Skeletal muscle tissue (tissue), 4 donors: ENCODE data around the gene BPIFA2. TPM values are rescaled to one million over a fixed set of nuclear protein-coding genes. Genes with fewer than 3 reads are reported as not detected.

ENCODE experiments used
- H3K27ac ChIP-seq: one replicate; pipeline ENCODE4 v1.7.0; 2013; ENCODE audit warnings: mild to moderate bottlenecking, low read depth, low read length, inconsistent platforms
- H3K27me3 ChIP-seq, 3 donors: one replicate each; pipeline ENCODE4 v1.7.0; 2013; ENCODE audit warnings: low read length in 3 of 3; ENCODE audit not compliant: control insufficient read depth in 3 of 3, insufficient read depth in 3 of 3
- H3K36me3 ChIP-seq, 3 donors: one replicate each; pipeline ENCODE4 v1.7.0; 2013; ENCODE audit warnings: low read length in 3 of 3; ENCODE audit not compliant: control insufficient read depth in 3 of 3, insufficient read depth in 3 of 3
- H3K4me1 ChIP-seq, 3 donors: one replicate each; pipeline ENCODE4 v1.7.0; 2013; ENCODE audit warnings: low read length in 3 of 3, mild to moderate bottlenecking in 3 of 3; ENCODE audit not compliant: control insufficient read depth in 3 of 3, insufficient read depth in 3 of 3
- H3K4me3 ChIP-seq, 3 donors: one replicate each; pipeline ENCODE4 v1.7.0; 2013; ENCODE audit warnings: low read length in 3 of 3
- H3K9ac ChIP-seq, 3 donors: one replicate each; pipeline ENCODE4 v1.7.0; 2013; ENCODE audit warnings: low read length in 3 of 3, mild to moderate bottlenecking in 3 of 3, moderate library complexity in 2 of 3, low read depth in 1 of 3
- H3K9me3 ChIP-seq, 3 donors: one replicate each; pipeline ENCODE4 v1.7.0; 2013; ENCODE audit warnings: low read length in 3 of 3; ENCODE audit not compliant: control insufficient read depth in 3 of 3
- total RNA-seq: library from RNA; depleted of rRNA; stranded (reverse); fragments of >200 nt; gene quantifications from one replicate; pipeline ENCODE4 v1.2.3, GENCODE V29; 2014
- donor health status: Osteomylitis.

BPIFA2 gene
- total RNA-seq, 1 donor from 2014 or later = not detected

GRCh38 chr20:33131949-33132473 is 35.9 kb upstream of the BPIFA2 start:
- peaks cover 4 to 8% (median 6%) of the 10 kb centered on the region in 3 donors for H3K4me1 ChIP-seq
- no peak overlapping the region for H3K4me3 ChIP-seq
- no peak overlapping the region for H3K27ac ChIP-seq
- no peak overlapping the region for H3K9ac ChIP-seq
- H3K36me3 ChIP-seq = no peaks in the 10 kb centered on the region
- H3K9me3 ChIP-seq = no peaks in the 10 kb centered on the region
- H3K27me3 ChIP-seq = peaks cover 5 to 23% (median 8%) of the 10 kb centered on the region in 3 donors

- H3K4me1 ChIP-seq = peaks cover 4 to 8% (median 6%) of the 10 kb centered on the region in 3 donors
- H3K9me3 ChIP-seq = peaks cover 0 to 3% (median 0%) of the 10 kb centered on the region in 3 donors
- no peak overlapping the region for H3K4me3 ChIP-seq
- no peak overlapping the region for H3K27ac ChIP-seq
- peaks cover 5 to 18% (median 8%) of the 10 kb centered on the region in 3 donors for H3K27me3 ChIP-seq
- H3K36me3 ChIP-seq = no peaks in the 10 kb centered on the region
- H3K9ac ChIP-seq = no peak overlapping the region
Observed at GRCh38 chr20:33132513-33133372, 35.2 kb upstream of the BPIFA2 start.

GRCh38 chr20:33133373-33133941 is 34.5 kb upstream of the BPIFA2 start:
- Histone ChIP-seq H3K4me1 (peaks cover 4 to 8% (median 6%) of the 10 kb centered on the region in 3 donors), H3K9ac (no peak overlapping the region), H3K27me3 (peaks cover 5 to 23% (median 11%) of the 10 kb centered on the region in 3 donors), H3K9me3 (peaks cover 0 to 3% (median 0%) of the 10 kb centered on the region in 3 donors), H3K27ac (no peak overlapping the region), H3K36me3 (no peaks in the 10 kb centered on the region), H3K4me3 (no peak overlapping the region)

- Histone ChIP-seq H3K4me3 (no peak overlapping the region), H3K4me1 (no peaks in the 10 kb centered on the region), H3K27ac (no peak overlapping the region), H3K9ac (no peak overlapping the region), H3K36me3 (no peaks in the 10 kb centered on the region), H3K27me3 (peaks cover 5 to 25% (median 15%) of the 10 kb centered on the region in 3 donors), H3K9me3 (peaks cover 0 to 3% (median 2%) of the 10 kb centered on the region in 3 donors)
Observed at GRCh38 chr20:33137195-33137594, 30.8 kb upstream of the BPIFA2 start.

- H3K4me1 ChIP-seq = no peaks in the 10 kb centered on the region
- no peak overlapping the region for H3K27ac ChIP-seq
- no peak overlapping the region for H3K4me3 ChIP-seq
- peaks cover 1 to 19% (median 13%) of the 10 kb centered on the region in 3 donors for H3K27me3 ChIP-seq
- H3K9ac ChIP-seq = no peak overlapping the region
- no peaks in the 10 kb centered on the region for H3K36me3 ChIP-seq
- H3K9me3 ChIP-seq = peaks cover 0 to 3% (median 2%) of the 10 kb centered on the region in 3 donors
Observed at GRCh38 chr20:33139467-33139866, 28.5 kb upstream of the BPIFA2 start.

GRCh38 chr20:33145521-33145920 is 22.4 kb upstream of the BPIFA2 start:
- Histone ChIP-seq H3K27ac (no peak overlapping the region), H3K9ac (no peak overlapping the region), H3K27me3 (peaks cover 0 to 10% (median 9%) of the 10 kb centered on the region in 3 donors), H3K4me1 (no peaks in the 10 kb centered on the region), H3K4me3 (no peak overlapping the region), H3K9me3 (no peaks in the 10 kb centered on the region), H3K36me3 (no peaks in the 10 kb centered on the region)

- Histone ChIP-seq H3K9me3 (no peaks in the 10 kb centered on the region), H3K36me3 (no peaks in the 10 kb centered on the region), H3K4me3 (no peak overlapping the region), H3K9ac (no peak overlapping the region), H3K27ac (no peak overlapping the region), H3K4me1 (no peaks in the 10 kb centered on the region), H3K27me3 (peaks cover 0 to 15% (median 14%) of the 10 kb centered on the region in 3 donors)
Observed at GRCh38 chr20:33147299-33147698, 20.7 kb upstream of the BPIFA2 start.

- H3K27ac ChIP-seq = no peak overlapping the region
- no peaks in the 10 kb centered on the region for H3K36me3 ChIP-seq
- H3K27me3 ChIP-seq = peaks cover 1 to 17% (median 16%) of the 10 kb centered on the region in 3 donors
- H3K9ac ChIP-seq = no peak overlapping the region
- no peak overlapping the region for H3K4me3 ChIP-seq
- no peaks in the 10 kb centered on the region for H3K9me3 ChIP-seq
- no peaks in the 10 kb centered on the region for H3K4me1 ChIP-seq
Observed at GRCh38 chr20:33148040-33148439, 19.9 kb upstream of the BPIFA2 start.

GRCh38 chr20:33154252-33154651 is 13.7 kb upstream of the BPIFA2 start:
- peaks cover 16 to 27% (median 18%) of the 10 kb centered on the region in 3 donors for H3K27me3 ChIP-seq
- no peaks in the 10 kb centered on the region for H3K9me3 ChIP-seq
- H3K27ac ChIP-seq = no peak overlapping the region
- no peak overlapping the region for H3K9ac ChIP-seq
- H3K36me3 ChIP-seq = no peaks in the 10 kb centered on the region
- H3K4me3 ChIP-seq = no peak overlapping the region
- no peaks in the 10 kb centered on the region for H3K4me1 ChIP-seq
